IMR-90 (cell line): ENCODE data around the gene MRTFA. TPM values are rescaled to one million over a fixed set of nuclear protein-coding genes. Genes with fewer than 3 reads are reported as not detected.

Source experiments
- ATAC-seq: fragments of 200-7000 bp; cut with Tn5 transposase; 2 replicates; pipeline ENCODE4 v1.9.1; 2020; ENCODE audit warnings: low read depth, mild to moderate bottlenecking, moderate library complexity
- BruUV-seq: library from RNA; stranded (reverse); fragments of 400-500 nt; replicated peaks from 2 replicates; lab custom pipeline; 2021; lab: Mats Ljungman, UMichigan
- CTCF ChIA-PET: fragments of 300-600 bp; formaldehyde crosslinking; extraction: SDS; loops from one replicate; lab custom pipeline; 2021; ENCODE audit warnings: antibody characterized with exemption; lab: Yijun Ruan, JAX
- POLR2A ChIA-PET: fragments of 300-600 bp; sonication (Branson Sonifier 250); formaldehyde crosslinking; loops from one replicate; lab custom pipeline; 2022; ENCODE audit warnings: antibody characterized with exemption; ENCODE audit not compliant: unreplicated experiment; lab: Charles Lee
- DNase-seq: peaks from one replicate; pipeline ENCODE4 v3.0.0; 2013
- H2AFZ ChIP-seq: replicated peaks from 2 replicates; pipeline ENCODE3; 2013; ENCODE audit warnings: low read length, mild to moderate bottlenecking; ENCODE audit not compliant: poor library complexity
- H2AK5ac ChIP-seq: 2 replicates; pipeline ENCODE4 v1.6.1; 2013; ENCODE audit warnings: low read depth, low read length, inconsistent platforms
- H2AK9ac ChIP-seq: replicated peaks from 2 replicates; pipeline ENCODE3; 2013; ENCODE audit warnings: mild to moderate bottlenecking, low read depth, low read length, moderate library complexity; ENCODE audit not compliant: poor library complexity
- H2BK120ac ChIP-seq: 2 replicates; pipeline ENCODE4 v1.6.1; 2013; ENCODE audit warnings: low read depth, low read length, inconsistent platforms
- H2BK15ac ChIP-seq: 3 replicates; pipeline ENCODE4 v1.6.1; 2013; ENCODE audit warnings: low read depth, low read length, inconsistent platforms
- H2BK20ac ChIP-seq: 2 replicates; pipeline ENCODE4 v1.6.1; 2013; ENCODE audit warnings: low read depth, mild to moderate bottlenecking, inconsistent platforms, low read length, moderate library complexity
- H2BK5ac ChIP-seq: 2 replicates; pipeline ENCODE4 v1.6.1; 2013; ENCODE audit warnings: mild to moderate bottlenecking, low read depth, low read length, inconsistent platforms; ENCODE audit not compliant: poor library complexity, severe bottlenecking
- H3K14ac ChIP-seq: replicated peaks from 2 replicates; pipeline ENCODE4 v1.6.1; 2013; ENCODE audit warnings: low read depth, low read length, inconsistent platforms
- H3K18ac ChIP-seq: 2 replicates; pipeline ENCODE4 v1.6.1; 2013; ENCODE audit warnings: low read depth, low read length, control low read depth
- H3K23ac ChIP-seq: 2 replicates; pipeline ENCODE4 v1.6.1; 2013; ENCODE audit warnings: low read depth, low read length, inconsistent platforms
- H3K27ac ChIP-seq: 2 replicates; pipeline ENCODE4 v1.5.1; 2013; ENCODE audit warnings: mild to moderate bottlenecking, control low read depth, low read length; ENCODE audit not compliant: insufficient read depth
- H3K27me3 ChIP-seq: 2 replicates; pipeline ENCODE4 v1.6.1; 2013; ENCODE audit warnings: low read length; ENCODE audit not compliant: control insufficient read depth, insufficient read depth
- H3K36me3 ChIP-seq: 2 replicates; pipeline ENCODE4 v1.6.1; 2013; ENCODE audit warnings: low read length, mixed read lengths; ENCODE audit not compliant: control insufficient read depth, insufficient read depth
- H3K4ac ChIP-seq: 2 replicates; pipeline ENCODE4 v1.6.1; 2013; ENCODE audit warnings: low read depth, low read length, inconsistent platforms
- H3K4me1 ChIP-seq: 2 replicates; pipeline ENCODE4 v1.6.1; 2013; ENCODE audit warnings: low read length, mixed read lengths; ENCODE audit not compliant: control insufficient read depth, insufficient read depth
- H3K4me2 ChIP-seq: 2 replicates; pipeline ENCODE4 v1.6.1; 2013; ENCODE audit warnings: low read depth, mild to moderate bottlenecking, control low read depth, low read length, moderate library complexity
- H3K4me3 ChIP-seq: 2 replicates; pipeline ENCODE4 v1.5.1; 2013; ENCODE audit warnings: low read depth, mild to moderate bottlenecking, control low read depth, low read length, moderate library complexity; ENCODE audit not compliant: insufficient read depth
- H3K56ac ChIP-seq: 2 replicates; pipeline ENCODE4 v1.6.1; 2013; ENCODE audit warnings: low read length, inconsistent platforms; ENCODE audit not compliant: insufficient read depth; ENCODE audit errors: extremely low read depth
- H3K79me1 ChIP-seq, 2 experiments: 2 replicates each; pipeline ENCODE4 v1.6.1; 2013; ENCODE audit warnings: low read length in 2 of 2, inconsistent platforms in 1 of 2, low read depth in 1 of 2
- H3K9ac ChIP-seq: 2 replicates; pipeline ENCODE4 v1.6.1; 2013; ENCODE audit warnings: low read depth, low read length, control low read depth
- H3K9me1 ChIP-seq: 2 replicates; pipeline ENCODE4 v1.6.1; 2013; ENCODE audit warnings: low read length, inconsistent platforms; ENCODE audit not compliant: insufficient read depth
- H3K9me3 ChIP-seq: 2 replicates; pipeline ENCODE4 v1.6.1; 2013; ENCODE audit warnings: low read length; ENCODE audit not compliant: control insufficient read depth, insufficient read depth
- H4K20me1 ChIP-seq: 2 replicates; pipeline ENCODE4 v1.6.1; 2013; ENCODE audit warnings: low read length, inconsistent platforms; ENCODE audit not compliant: insufficient read depth
- H4K5ac ChIP-seq: 2 replicates; pipeline ENCODE4 v1.6.1; 2013; ENCODE audit warnings: mild to moderate bottlenecking, low read depth, low read length, control low read depth
- H4K8ac ChIP-seq, 2 experiments: 2 replicates each; pipeline ENCODE4 v1.6.1; 2013; ENCODE audit warnings: low read depth in 2 of 2, low read length in 2 of 2, control low read depth in 1 of 2, inconsistent platforms in 1 of 2
- H4K91ac ChIP-seq: 2 replicates; pipeline ENCODE4 v1.6.1; 2013; ENCODE audit warnings: low read depth, low read length, inconsistent platforms; ENCODE audit not compliant: insufficient read depth
- BHLHE40 ChIP-seq: fragments of 150-350 bp; IDR thresholded peaks from 2 replicates; pipeline ENCODE4 v1.6.1; 2016; ENCODE audit warnings: mild to moderate bottlenecking, low read depth, low read length
- CEBPB ChIP-seq: IDR thresholded peaks from 2 replicates; pipeline ENCODE4 v1.6.1; 2012; ENCODE audit warnings: low read depth, low read length, improper control_type of control experiment
- FOS ChIP-seq: fragments of 150-350 bp; IDR thresholded peaks from 2 replicates; pipeline ENCODE4 v1.6.1; 2016; ENCODE audit warnings: low read depth, low read length
- POLR2A ChIP-seq: IDR thresholded peaks from 2 replicates; pipeline ENCODE4 v1.6.1; 2012; ENCODE audit warnings: mild to moderate bottlenecking, low read depth, low read length
- WGBS, 2 experiments: methylation state at CpG; one replicate each; pipeline versions ENCODE4 v1.1.5 to v1.1.7; 2013; ENCODE audit warnings: missing lambda C conversion rate in 2 of 2; ENCODE audit not compliant: insufficient read length in 1 of 2; ENCODE audit errors: extremely low coverage in 2 of 2; 5-methylcytosine and 5-hydroxymethylcytosine counted together
- dilution Hi-C: fragments of 300-500 bp; cut with HindIII; formaldehyde crosslinking; loops from one replicate; pipeline ENCODE4 v1.14.3; 2018; ENCODE audit warnings: low sequenced_read_pairs; ENCODE audit not compliant: unreplicated experiment
- in situ Hi-C: fragments of 300-500 bp; cut with MboI; formaldehyde crosslinking; loops from 3 replicates; pipeline ENCODE4 v1.14.3; 2019; ENCODE audit warnings: low sequenced_read_pairs, inconsistent platforms, mixed read lengths
- intact Hi-C: fragments of 100-400 bp; cut with micrococcal nuclease; formaldehyde crosslinking; loops from 2 replicates; pipeline ENCODE4 v1.10.0; 2022
- polyA plus RNA-seq, 3 experiments: library from polyadenylated mRNA; depleted of rRNA; stranded (reverse); fragments of >200 nt; gene quantifications; 2 replicates each; pipeline ENCODE4 v1.2.3, GENCODE V29; 2012; ENCODE audit warnings: low replicate concordance in 1 of 3
- total RNA-seq: library from RNA; depleted of rRNA; stranded (reverse); fragments of >200 nt; gene quantifications from 2 replicates; pipeline ENCODE4 v1.2.3, GENCODE V29; 2012

The MRTFA gene
- total and polyA plus RNA-seq, 2 of the 4 experiments (the other 2 are of a cell fraction) = 12.5 to 17.2 TPM

- Histone ChIP-seq H2AK9ac (no peak overlapping the region), H3K4me3 (no peak overlapping the region), H2BK20ac (peak overlapping the region; percentile 2; the same call in 1 of the 2 replicates), H2BK5ac (peak overlapping the region; percentile 30), H4K8ac (peak overlapping the region in 1 of 2 experiments; percentile 62; a peak in 3 of 4 replicates), H2BK15ac (0 out of 3 replicates have a peak overlapping the region, but pooled peaks have one; percentile 4), H3K9me3 (no peaks in the 10 kb centered on the region), H3K14ac (peak overlapping the region; percentile 50; the same call in 1 of the 2 replicates), H4K91ac (peak overlapping the region; percentile 1; the same call in 1 of the 2 replicates), H4K5ac (peak overlapping the region; percentile 84), H3K18ac (peak overlapping the region; percentile 58), H2AK5ac (peak overlapping the region; percentile 86), H3K23ac (peak overlapping the region; percentile 0; the same call in 1 of the 2 replicates), H4K20me1 (no peaks in the 10 kb centered on the region), H3K27ac (peak overlapping the region; percentile 88), H2BK120ac (peak overlapping the region; percentile 35; the same call in 1 of the 2 replicates), H3K4me2 (peak overlapping the region; percentile 7; the same call in 1 of the 2 replicates), H3K27me3 (no peaks in the 10 kb centered on the region), H3K4ac (peak overlapping the region; percentile 14; the same call in 1 of the 2 replicates), H3K9me1 (peaks cover 4% of the 10 kb centered on the region; the same call in 1 of the 2 replicates), H2AFZ (peak overlapping the region; percentile 16), H3K36me3 (no peaks in the 10 kb centered on the region), H3K4me1 (peaks cover 17% of the 10 kb centered on the region), H3K56ac (no peak overlapping the region), H3K9ac (peak overlapping the region; percentile 2; the same call in 1 of the 2 replicates), H3K79me1 (no peaks in the 10 kb centered on the region)
- no peak for TF ChIP-seq POLR2A
- TF ChIP-seq BHLHE40 = no peak
- peak; percentile 54 for TF ChIP-seq FOS
- peak; percentile 69 for TF ChIP-seq CEBPB
- peak; percentile 85 for DNase-seq
- in situ Hi-C loops (no loop called here), intact Hi-C loops (no loop called here), dilution Hi-C loops (no loop called here)
- ATAC-seq = peak; percentile 67
- ChIA-PET CTCF (no interaction called here), POLR2A (interaction anchor here (0.6 kb wide), 1 partner anchor 303 kb away, joined by 4 read pairs; no protein-coding TSS in a partner anchor)
- BruUV-seq = no TSS peak
- 17% methylated on average over 1 of the region's 4 CpGs; no CpG with 5 or more reads in 1 of the 2 experiments for WGBS, 2 experiments
Measured at GRCh38 chr22:40665312-40665711, 28.8 kb upstream of the MRTFA start.
